Neural progenitor cell (in vitro differentiated cells): ENCODE measurements around the gene RBM15. TPM values are rescaled to one million over a fixed set of nuclear protein-coding genes. Genes with fewer than 3 reads are reported as not detected.

Source experiments
- DNase-seq: peaks from one replicate; pipeline ENCODE4 v3.0.0-alpha.2; 2016; ENCODE audit warnings: low spot score
- H2AFZ ChIP-seq: fragments of 200-600 bp; sonication (generic); replicated peaks from 2 replicates; pipeline ENCODE4 v1.6.1; 2016; ENCODE audit warnings: antibody characterized with exemption
- H3F3A ChIP-seq: fragments of 200-600 bp; sonication (generic); 2 replicates; pipeline ENCODE4 v1.6.1; 2016; ENCODE audit warnings: antibody characterized with exemption, low read depth
- H3K27ac ChIP-seq: fragments of 200-600 bp; sonication (generic); 2 replicates; pipeline ENCODE4 v1.5.1; 2016; ENCODE audit warnings: mild to moderate bottlenecking
- H3K27me3 ChIP-seq: fragments of 200-600 bp; sonication (generic); 2 replicates; pipeline ENCODE4 v1.6.1; 2016; ENCODE audit warnings: mild to moderate bottlenecking, moderate library complexity
- H3K36me3 ChIP-seq: fragments of 200-600 bp; sonication (generic); 2 replicates; pipeline ENCODE4 v1.5.1; 2016
- H3K4me1 ChIP-seq: fragments of 200-600 bp; sonication (generic); 2 replicates; pipeline ENCODE4 v1.6.1; 2016; ENCODE audit warnings: mixed run types
- H3K4me2 ChIP-seq: fragments of 200-600 bp; sonication (generic); 2 replicates; pipeline ENCODE4 v1.6.1; 2016
- H3K4me3 ChIP-seq: fragments of 200-600 bp; sonication (generic); 2 replicates; pipeline ENCODE4 v1.5.1; 2016
- H3K79me2 ChIP-seq: fragments of 200-600 bp; sonication (generic); 2 replicates; pipeline ENCODE4 v1.6.1; 2016; ENCODE audit warnings: low read depth
- H3K9ac ChIP-seq: fragments of 200-600 bp; sonication (generic); 2 replicates; pipeline ENCODE4 v1.6.1; 2016
- H3K9me3 ChIP-seq: fragments of 200-600 bp; sonication (generic); 2 replicates; pipeline ENCODE4 v1.5.1; 2016; ENCODE audit warnings: low read depth
- H4K20me1 ChIP-seq: fragments of 200-600 bp; sonication (generic); 2 replicates; pipeline ENCODE4 v1.6.1; 2016; ENCODE audit warnings: low read depth
- H3K27ac Mint-ChIP-seq: 3 replicates; pipeline ENCODE4 v1.8.0; 2021; ENCODE audit warnings: mixed read lengths
- H3K27me3 Mint-ChIP-seq: 2 replicates; pipeline ENCODE4 v1.8.0; 2022; ENCODE audit warnings: low read depth, mild to moderate bottlenecking, inconsistent platforms, moderate library complexity, mixed read lengths; ENCODE audit not compliant: insufficient read depth
- H3K36me3 Mint-ChIP-seq: 3 replicates; pipeline ENCODE4 v1.8.0; 2021; ENCODE audit warnings: mixed read lengths
- H3K4me1 Mint-ChIP-seq: 3 replicates; pipeline ENCODE4 v1.8.0; 2021; ENCODE audit warnings: mixed read lengths
- H3K4me3 Mint-ChIP-seq: 3 replicates; pipeline ENCODE4 v1.8.0; 2021; ENCODE audit warnings: mild to moderate bottlenecking, moderate library complexity, mixed read lengths
- H3K9me3 Mint-ChIP-seq: 3 replicates; pipeline ENCODE4 v1.8.0; 2020; ENCODE audit warnings: mixed read lengths
- CTCF ChIP-seq: fragments of 200-600 bp; sonication (generic); IDR thresholded peaks from 2 replicates; pipeline ENCODE4 v1.5.1; 2017; ENCODE audit warnings: antibody characterized with exemption, mild to moderate bottlenecking
- EZH2 ChIP-seq: fragments of 200-600 bp; sonication (generic); IDR thresholded peaks from 2 replicates; pipeline ENCODE4 v1.6.1; 2017; ENCODE audit warnings: antibody characterized with exemption, mild to moderate bottlenecking, moderate library complexity
- EZH2phosphoT487 ChIP-seq: fragments of 200-600 bp; sonication (generic); IDR thresholded peaks from 2 replicates; pipeline ENCODE4 v1.6.1; 2017; ENCODE audit warnings: antibody characterized with exemption
- total RNA-seq: library from RNA; depleted of rRNA; stranded (reverse); fragments of >200 nt; gene quantifications from 2 replicates; pipeline ENCODE4 v1.2.3, GENCODE V29; 2015; ENCODE audit warnings: low replicate concordance

Gene RBM15
- total RNA-seq, 1 donor from 2014 or later: 66.9 TPM

GRCh38 chr1:110348050-110348449 is 8.9 kb downstream of the RBM15 start:
- no peak overlapping the region for H3K27ac Mint-ChIP-seq
- peaks cover 32% of the 10 kb centered on the region for H3K36me3 ChIP-seq
- H3K4me3 ChIP-seq: peak overlapping the region; percentile 22

GRCh38 chr1:110348771-110349170 is 9.6 kb downstream of the RBM15 start:
- TF ChIP-seq EZH2 (no peak), CTCF (no peak), EZH2phosphoT487 (no peak)
- no peaks in the 10 kb centered on the region for H3K27me3 Mint-ChIP-seq
- no peaks in the 10 kb centered on the region for H3K27me3 ChIP-seq
- peaks cover 100% of the 10 kb centered on the region for H4K20me1 ChIP-seq
- H3K4me1 Mint-ChIP-seq: peaks cover 55% of the 10 kb centered on the region
- peaks cover 29% of the 10 kb centered on the region for H3K36me3 ChIP-seq
- no peak overlapping the region for H2AFZ ChIP-seq
- no peak for DNase-seq
- no peaks in the 10 kb centered on the region for H3K9me3 Mint-ChIP-seq
- no peak overlapping the region for H3K27ac ChIP-seq
- H3K4me2 ChIP-seq: peak overlapping the region; percentile 86
- H3K9ac ChIP-seq: peak overlapping the region; percentile 41
- H3K9me3 ChIP-seq: no peaks in the 10 kb centered on the region
- H3K4me1 ChIP-seq: peaks cover 66% of the 10 kb centered on the region
- peaks cover 100% of the 10 kb centered on the region for H3K79me2 ChIP-seq
- no peak overlapping the region for H3K4me3 Mint-ChIP-seq
- H3K36me3 Mint-ChIP-seq: peaks cover 11% of the 10 kb centered on the region
- peaks cover 16% of the 10 kb centered on the region for H3F3A ChIP-seq
- peak overlapping the region; percentile 22 for H3K4me3 ChIP-seq
- no peak overlapping the region for H3K27ac Mint-ChIP-seq

More at GRCh38 chr1:110348050-110348449, 8.9 kb downstream of the RBM15 start:
- TF ChIP-seq EZH2phosphoT487 (no peak), EZH2 (no peak), CTCF (no peak)
- Histone ChIP-seq H3K27me3 (no peaks in the 10 kb centered on the region), H3K4me2 (peak overlapping the region; percentile 86), H3K9me3 (no peaks in the 10 kb centered on the region), H3K27ac (no peak overlapping the region), H3F3A (peaks cover 16% of the 10 kb centered on the region), H3K9ac (peak overlapping the region; percentile 41), H2AFZ (no peak overlapping the region), H4K20me1 (peaks cover 100% of the 10 kb centered on the region), H3K4me1 (peaks cover 73% of the 10 kb centered on the region), H3K79me2 (peaks cover 100% of the 10 kb centered on the region)
- H3K27me3 Mint-ChIP-seq: no peaks in the 10 kb centered on the region
- no peak for DNase-seq
- H3K36me3 Mint-ChIP-seq: peaks cover 10% of the 10 kb centered on the region
- H3K9me3 Mint-ChIP-seq: no peaks in the 10 kb centered on the region
- H3K4me3 Mint-ChIP-seq: no peak overlapping the region
- H3K4me1 Mint-ChIP-seq: peaks cover 59% of the 10 kb centered on the region

GRCh38 chr1:110350360-110350759 is 11.2 kb downstream of the RBM15 start:
- Histone ChIP-seq H3K4me2 (peak overlapping the region; percentile 28), H4K20me1 (peaks cover 100% of the 10 kb centered on the region), H3K4me3 (no peak overlapping the region), H3K4me1 (peaks cover 50% of the 10 kb centered on the region), H3K36me3 (peaks cover 18% of the 10 kb centered on the region), H3F3A (peaks cover 16% of the 10 kb centered on the region), H2AFZ (no peak overlapping the region), H3K27ac (no peak overlapping the region), H3K27me3 (no peaks in the 10 kb centered on the region), H3K9me3 (no peaks in the 10 kb centered on the region), H3K9ac (no peak overlapping the region), H3K79me2 (peaks cover 100% of the 10 kb centered on the region)
- Mint-ChIP-seq H3K27me3 (no peaks in the 10 kb centered on the region), H3K4me3 (no peak overlapping the region), H3K4me1 (peaks cover 46% of the 10 kb centered on the region), H3K36me3 (peaks cover 11% of the 10 kb centered on the region), H3K27ac (no peak overlapping the region), H3K9me3 (no peaks in the 10 kb centered on the region)
- no peak for DNase-seq
- TF ChIP-seq CTCF: no peak
- no peak for TF ChIP-seq EZH2phosphoT487
- TF ChIP-seq EZH2: no peak
